Measurements from ENCODE around the gene COTL1.

The COTL1 gene

GRCh38 chr16:84661418-84662060 is 43.7 kb upstream of the COTL1 start:
- H3K4me3 ChIP-seq (ENCODE audit: low read depth, low read length), result no peak overlapping the region
- no peaks in the 10 kb centered on the region for H3K9me3 ChIP-seq
- H3K36me3 ChIP-seq, result peaks cover 3% of the 10 kb centered on the region; the same call in 1 of the 2 replicates
- H3K4me1 ChIP-seq, result no peaks in the 10 kb centered on the region
- DNase-seq, result no peak
- H3K27me3 ChIP-seq, result no peaks in the 10 kb centered on the region
- TF ChIP-seq CTCF (IDR thresholded peaks at IDR 0.05; ENCODE audit: low read depth, low read length), result no peak

- Histone ChIP-seq H3K4me1 (no peaks in the 10 kb centered on the region), H3K36me3 (peaks cover 3% of the 10 kb centered on the region; the same call in 1 of the 2 replicates), H3K4me3 (ENCODE audit: low read depth, low read length) (no peak overlapping the region), H3K27me3 (no peaks in the 10 kb centered on the region), H3K9me3 (no peaks in the 10 kb centered on the region)
- no peak for DNase-seq
- no peak for TF ChIP-seq CTCF (IDR thresholded peaks at IDR 0.05; ENCODE audit: low read depth, low read length)
Observed at GRCh38 chr16:84660973-84661372, 43.1 kb upstream of the COTL1 start.

- H3K4me1 ChIP-seq, result no peaks in the 10 kb centered on the region
- no peak for TF ChIP-seq CTCF (IDR thresholded peaks at IDR 0.05; ENCODE audit: low read depth, low read length)
- H3K9me3 ChIP-seq, result no peaks in the 10 kb centered on the region
- no peak overlapping the region for H3K4me3 ChIP-seq (ENCODE audit: low read depth, low read length)
- DNase-seq, result no peak
- H3K36me3 ChIP-seq, result peaks cover 3% of the 10 kb centered on the region; the same call in 1 of the 2 replicates
- H3K27me3 ChIP-seq, result no peaks in the 10 kb centered on the region
Observed at GRCh38 chr16:84659656-84660300, 41.9 kb upstream of the COTL1 start.

GRCh38 chr16:84658690-84659089 is 40.8 kb upstream of the COTL1 start:
- TF ChIP-seq CTCF (IDR thresholded peaks at IDR 0.05; ENCODE audit: low read depth, low read length), result no peak
- Histone ChIP-seq H3K27me3 (no peaks in the 10 kb centered on the region), H3K4me1 (no peaks in the 10 kb centered on the region), H3K4me3 (ENCODE audit: low read depth, low read length) (no peak overlapping the region), H3K9me3 (no peaks in the 10 kb centered on the region), H3K36me3 (peaks cover 3% of the 10 kb centered on the region; the same call in 1 of the 2 replicates)
- no peak for DNase-seq

- no peaks in the 10 kb centered on the region for H3K9me3 ChIP-seq
- no peak for DNase-seq
- H3K36me3 ChIP-seq, result peaks cover 3% of the 10 kb centered on the region; the same call in 1 of the 2 replicates
- H3K27me3 ChIP-seq, result no peaks in the 10 kb centered on the region
- no peak for TF ChIP-seq CTCF (IDR thresholded peaks at IDR 0.05; ENCODE audit: low read depth, low read length)
- H3K4me3 ChIP-seq (ENCODE audit: low read depth, low read length), result no peak overlapping the region
- H3K4me1 ChIP-seq, result no peaks in the 10 kb centered on the region
Observed at GRCh38 chr16:84657229-84657837, 39.5 kb upstream of the COTL1 start.

GRCh38 chr16:84656649-84657048 is 38.8 kb upstream of the COTL1 start:
- no peak for DNase-seq
- H3K4me1 ChIP-seq, result no peaks in the 10 kb centered on the region
- H3K9me3 ChIP-seq, result no peaks in the 10 kb centered on the region
- peaks cover 3% of the 10 kb centered on the region; the same call in 1 of the 2 replicates for H3K36me3 ChIP-seq
- TF ChIP-seq CTCF (IDR thresholded peaks at IDR 0.05; ENCODE audit: low read depth, low read length), result no peak
- no peaks in the 10 kb centered on the region for H3K27me3 ChIP-seq
- no peak overlapping the region for H3K4me3 ChIP-seq (ENCODE audit: low read depth, low read length)
